H9 (cell line): ENCODE measurements around the gene UPB1. TPM values are rescaled to one million over a fixed set of nuclear protein-coding genes. Genes with fewer than 3 reads are reported as not detected.

ENCODE experiments used
- DNase-seq: peaks from one replicate; pipeline ENCODE4 v3.0.0-alpha.2; 2017
- H2AFZ ChIP-seq: one replicate; pipeline ENCODE4 v1.6.1; 2013; ENCODE audit warnings: mild to moderate bottlenecking, low read length, control low read depth, moderate library complexity
- H2AK5ac ChIP-seq: 2 replicates; pipeline ENCODE4 v1.6.1; 2013; ENCODE audit warnings: low read length, control low read depth, mixed read lengths; ENCODE audit not compliant: insufficient read length
- H2BK120ac ChIP-seq: one replicate; pipeline ENCODE4 v1.6.1; 2013; ENCODE audit warnings: low read depth, mild to moderate bottlenecking, low read length, control low read depth, inconsistent platforms; ENCODE audit not compliant: poor library complexity, severe bottlenecking
- H2BK12ac ChIP-seq: 2 replicates; pipeline ENCODE4 v1.6.1; 2013; ENCODE audit warnings: low read length, control low read depth, mixed read lengths, low read depth; ENCODE audit not compliant: insufficient read length
- H2BK15ac ChIP-seq: 2 replicates; pipeline ENCODE4 v1.6.1; 2013; ENCODE audit warnings: low read depth, low read length, control low read depth
- H2BK20ac ChIP-seq: one replicate; pipeline ENCODE4 v1.6.1; 2013; ENCODE audit warnings: low read depth, mild to moderate bottlenecking, low read length, control low read depth, inconsistent platforms; ENCODE audit not compliant: poor library complexity, severe bottlenecking
- H2BK5ac ChIP-seq: 2 replicates; pipeline ENCODE4 v1.6.1; 2013; ENCODE audit warnings: low read length, control low read depth, mixed read lengths; ENCODE audit not compliant: insufficient read length
- H3K14ac ChIP-seq: 2 replicates; pipeline ENCODE4 v1.6.1; 2013; ENCODE audit warnings: low read length, control low read depth; ENCODE audit not compliant: insufficient read depth
- H3K18ac ChIP-seq: 2 replicates; pipeline ENCODE4 v1.6.1; 2013; ENCODE audit warnings: low read depth, mild to moderate bottlenecking, mixed read lengths, low read length, control low read depth; ENCODE audit not compliant: insufficient read length
- H3K23ac ChIP-seq: 2 replicates; pipeline ENCODE4 v1.6.1; 2013; ENCODE audit warnings: low read length, control low read depth, mixed read lengths, low read depth; ENCODE audit not compliant: insufficient read length
- H3K23me2 ChIP-seq: 2 replicates; pipeline ENCODE4 v1.6.1; 2013; ENCODE audit warnings: low read depth, mild to moderate bottlenecking, mixed read lengths, low read length, control low read depth; ENCODE audit not compliant: insufficient read length, poor library complexity, severe bottlenecking
- H3K27ac ChIP-seq: 2 replicates; pipeline ENCODE4 v1.5.1; 2013; ENCODE audit warnings: low read length, control low read depth, mixed read lengths, low read depth; ENCODE audit not compliant: insufficient read length
- H3K27me3 ChIP-seq: 2 replicates; pipeline ENCODE4 v1.6.1; 2013; ENCODE audit warnings: low read length, control low read depth, inconsistent platforms; ENCODE audit not compliant: insufficient read depth
- H3K4ac ChIP-seq: 2 replicates; pipeline ENCODE4 v1.6.1; 2013; ENCODE audit warnings: low read depth, mild to moderate bottlenecking, control low read depth, inconsistent platforms, low read length, moderate library complexity
- H3K4me1 ChIP-seq: 2 replicates; pipeline ENCODE4 v1.6.1; 2013; ENCODE audit warnings: low read length, control low read depth, inconsistent platforms; ENCODE audit not compliant: insufficient read depth
- H3K4me2 ChIP-seq: 2 replicates; pipeline ENCODE4 v1.6.1; 2013; ENCODE audit warnings: low read length, control low read depth, mixed read lengths; ENCODE audit not compliant: insufficient read length, insufficient read depth
- H3K56ac ChIP-seq: 2 replicates; pipeline ENCODE4 v1.6.1; 2013; ENCODE audit warnings: low read depth, mild to moderate bottlenecking, mixed read lengths, low read length, control low read depth; ENCODE audit not compliant: insufficient read length
- H3K79me1 ChIP-seq: 2 replicates; pipeline ENCODE4 v1.6.1; 2013; ENCODE audit warnings: low read depth, mild to moderate bottlenecking, moderate library complexity, low read length, control low read depth, inconsistent platforms; ENCODE audit not compliant: insufficient read depth, poor library complexity, severe bottlenecking
- H3K79me2 ChIP-seq: 2 replicates; pipeline ENCODE4 v1.6.1; 2013; ENCODE audit warnings: low read length, control low read depth, inconsistent platforms; ENCODE audit not compliant: insufficient read depth
- H3K9ac ChIP-seq: 2 replicates; pipeline ENCODE4 v1.6.1; 2013; ENCODE audit warnings: low read length, control low read depth, mixed read lengths; ENCODE audit not compliant: insufficient read length; ENCODE audit errors: extremely low read depth
- H3K9me3 ChIP-seq: one replicate; pipeline ENCODE4 v1.6.1; 2013; ENCODE audit warnings: low read depth, low read length, inconsistent platforms; ENCODE audit not compliant: control insufficient read depth
- H3T11ph ChIP-seq: one replicate; pipeline ENCODE4 v1.6.1; 2013; ENCODE audit warnings: mild to moderate bottlenecking, low read length, control low read depth, inconsistent platforms
- H4K20me1 ChIP-seq: one replicate; pipeline ENCODE4 v1.6.1; 2013; ENCODE audit not compliant: control insufficient read depth, insufficient read length, insufficient read depth
- H4K5ac ChIP-seq: 2 replicates; pipeline ENCODE4 v1.6.1; 2013; ENCODE audit warnings: low read depth, mild to moderate bottlenecking, mixed read lengths, low read length, control low read depth; ENCODE audit not compliant: insufficient read length
- H4K8ac ChIP-seq: replicated peaks from 2 replicates; pipeline ENCODE4 v1.6.1; 2013; ENCODE audit warnings: low read length, control low read depth, mixed read lengths, low read depth; ENCODE audit not compliant: insufficient read length
- H4K91ac ChIP-seq: 2 replicates; pipeline ENCODE4 v1.6.1; 2013; ENCODE audit warnings: low read depth, mild to moderate bottlenecking, moderate library complexity, mixed read lengths, low read length, control low read depth; ENCODE audit not compliant: insufficient read length
- H3K27ac Mint-ChIP-seq, 3 experiments: 2 replicates in 2 of 3; 3 replicates in 1 of 3; pipeline ENCODE4 v1.8.0; 2020 to 2021; ENCODE audit warnings: mixed read lengths in 3 of 3, mild to moderate bottlenecking in 1 of 3, moderate library complexity in 1 of 3
- H3K27me3 Mint-ChIP-seq: 2 replicates; pipeline ENCODE4 v1.8.0; 2021; ENCODE audit warnings: low read depth, mild to moderate bottlenecking, moderate library complexity, mixed read lengths
- H3K36me3 Mint-ChIP-seq, 3 experiments: 2 replicates in 2 of 3; 3 replicates in 1 of 3; pipeline ENCODE4 v1.8.0; 2020 to 2021; ENCODE audit warnings: low read depth in 3 of 3, mixed read lengths in 3 of 3; ENCODE audit not compliant: insufficient read depth in 1 of 3
- H3K4me1 Mint-ChIP-seq, 2 experiments: 2 replicates each; pipeline ENCODE4 v1.8.0; 2020; ENCODE audit warnings: mixed read lengths in 2 of 2
- H3K4me3 Mint-ChIP-seq, 2 experiments: 2 replicates in 1 of 2; 3 replicates in 1 of 2; pipeline ENCODE4 v1.8.0; 2020 to 2021; ENCODE audit warnings: mild to moderate bottlenecking in 2 of 2, mixed read lengths in 2 of 2, moderate library complexity in 1 of 2
- H3K9me3 Mint-ChIP-seq, 2 experiments: 2 replicates in 1 of 2; 3 replicates in 1 of 2; pipeline ENCODE4 v1.8.0; 2020; ENCODE audit warnings: mild to moderate bottlenecking in 2 of 2, mixed read lengths in 2 of 2, moderate library complexity in 1 of 2
- CTCF ChIP-seq: fragments of 200-600 bp; sonication (generic); conservative IDR thresholded peaks from 3 replicates; pipeline ENCODE4 v1.8.0; 2021; ENCODE audit warnings: antibody characterized with exemption, mild to moderate bottlenecking
- WGBS: extraction: QIAGEN DNeasy Blood & Tissue Kit; methylation state at CpG from one replicate; pipeline ENCODE4 v1.1.7; 2013; ENCODE audit warnings: missing lambda C conversion rate, low lambda C conversion rate, mixed read lengths; ENCODE audit not compliant: insufficient read length; ENCODE audit errors: extremely low coverage; 5-methylcytosine and 5-hydroxymethylcytosine counted together
- total RNA-seq: library from RNA; stranded (reverse); gene quantifications from 2 replicates; pipeline ENCODE4 v1.2.1, GENCODE V29; 2021

The UPB1 gene
- total RNA-seq, 1 experiment from 2014 or later, result not detected

GRCh38 chr22:24540470-24540869 lies 45.3 kb downstream of the UPB1 start:
- Histone ChIP-seq H3K4ac (no peak overlapping the region), H3K23me2 (no peaks in the 10 kb centered on the region), H3K18ac (no peak overlapping the region), H4K91ac (no peak overlapping the region), H2AFZ (no peak overlapping the region), H2BK15ac (no peak overlapping the region), H2BK5ac (no peak overlapping the region), H3K4me1 (no peaks in the 10 kb centered on the region), H4K5ac (no peak overlapping the region), H3K56ac (no peak overlapping the region), H3K79me2 (no peaks in the 10 kb centered on the region), H4K8ac (no peak overlapping the region), H3K79me1 (no peaks in the 10 kb centered on the region), H3K14ac (no peak overlapping the region), H2BK20ac (no peak overlapping the region), H4K20me1 (no peaks in the 10 kb centered on the region), H3K9ac (no peak overlapping the region), H3K27me3 (no peaks in the 10 kb centered on the region), H2BK12ac (no peak overlapping the region), H2BK120ac (no peak overlapping the region), H3T11ph (no peak overlapping the region), H3K4me2 (no peak overlapping the region), H2AK5ac (no peak overlapping the region), H3K9me3 (no peaks in the 10 kb centered on the region), H3K27ac (no peak overlapping the region), H3K23ac (no peak overlapping the region)
- no peaks in the 10 kb centered on the region for H3K4me1 Mint-ChIP-seq
- no peak for TF ChIP-seq CTCF
- H3K27me3 Mint-ChIP-seq, result no peaks in the 10 kb centered on the region
- peaks cover 8 to 53% (median 45%) of the 10 kb centered on the region in 3 experiments; a peak in 6 of 7 replicates for H3K36me3 Mint-ChIP-seq
- H3K27ac Mint-ChIP-seq, result no peak overlapping the region
- no peaks in the 10 kb centered on the region for H3K9me3 Mint-ChIP-seq
- DNase-seq, result no peak
- no peak overlapping the region for H3K4me3 Mint-ChIP-seq
- WGBS, result no CpG with 5 or more reads among the region's 2 CpGs
